Astrocyte (in vitro differentiated cells and primary cell): ENCODE data around the gene TPGS1. TPM values are rescaled to one million over a fixed set of nuclear protein-coding genes. Genes with fewer than 3 reads are reported as not detected.

Experiments
- DNase-seq: peaks from one replicate; pipeline ENCODE4 v3.0.0-alpha.2; 2010; ENCODE audit warnings: low read depth
- FAIRE-seq: peaks from 2 replicates; lab custom pipeline; 2011; peaks lifted over from hg19 to GRCh38; lab: Jason Lieb, UNC
- H2AFZ ChIP-seq: 2 replicates; pipeline ENCODE4 v1.6.0; 2012; ENCODE audit warnings: low read depth, low read length, inconsistent platforms
- H3K27ac ChIP-seq: 2 replicates; pipeline ENCODE4 v1.5.1; 2011; ENCODE audit warnings: low read depth, low read length, inconsistent platforms
- H3K27me3 ChIP-seq: 2 replicates; pipeline ENCODE4 v1.6.0; 2011; ENCODE audit warnings: low read length, inconsistent platforms; ENCODE audit not compliant: insufficient read depth
- H3K36me3 ChIP-seq: 2 replicates; pipeline ENCODE4 v1.5.1; 2011; ENCODE audit warnings: low read length, inconsistent platforms; ENCODE audit not compliant: insufficient read depth
- H3K4me1 ChIP-seq: 2 replicates; pipeline ENCODE4 v1.5.1; 2011; ENCODE audit warnings: low read length, inconsistent platforms; ENCODE audit not compliant: insufficient read depth
- H3K4me2 ChIP-seq: 2 replicates; pipeline ENCODE4 v1.6.0; 2012; ENCODE audit warnings: low read length, inconsistent platforms
- H3K4me3 ChIP-seq: 2 replicates; pipeline ENCODE4 v1.5.1; 2011; ENCODE audit warnings: low read depth, mild to moderate bottlenecking, low read length, inconsistent platforms; ENCODE audit not compliant: insufficient read depth
- H3K79me2 ChIP-seq: 2 replicates; pipeline ENCODE4 v1.6.0; 2012; ENCODE audit warnings: mild to moderate bottlenecking, low read length, inconsistent platforms; ENCODE audit not compliant: insufficient read depth
- H3K9ac ChIP-seq: 2 replicates; pipeline ENCODE4 v1.6.0; 2012; ENCODE audit warnings: mild to moderate bottlenecking, low read length, inconsistent platforms
- H3K9me3 ChIP-seq: 2 replicates; pipeline ENCODE4 v1.5.1; 2012; ENCODE audit warnings: low read depth, mild to moderate bottlenecking, low read length, inconsistent platforms; ENCODE audit not compliant: insufficient read depth
- H4K20me1 ChIP-seq: 2 replicates; pipeline ENCODE4 v1.6.0; 2012; ENCODE audit warnings: low read length, inconsistent platforms; ENCODE audit not compliant: insufficient read depth
- H3K27ac Mint-ChIP-seq: one replicate; pipeline ENCODE4 v1.8.0; 2021; ENCODE audit warnings: mild to moderate bottlenecking, mixed read lengths; ENCODE audit not compliant: unreplicated experiment
- H3K27me3 Mint-ChIP-seq: one replicate; pipeline ENCODE4 v1.8.0; 2021; ENCODE audit warnings: low read depth, mixed read lengths; ENCODE audit not compliant: unreplicated experiment
- H3K36me3 Mint-ChIP-seq: one replicate; pipeline ENCODE4 v1.8.0; 2021; ENCODE audit warnings: low read depth, mixed read lengths; ENCODE audit not compliant: unreplicated experiment
- H3K4me1 Mint-ChIP-seq: one replicate; pipeline ENCODE4 v1.8.0; 2021; ENCODE audit warnings: low read depth, mixed read lengths; ENCODE audit not compliant: unreplicated experiment
- H3K4me3 Mint-ChIP-seq: one replicate; pipeline ENCODE4 v1.8.0; 2021; ENCODE audit warnings: mild to moderate bottlenecking, moderate library complexity, mixed read lengths; ENCODE audit not compliant: unreplicated experiment
- H3K9me3 Mint-ChIP-seq: one replicate; pipeline ENCODE4 v1.8.0; 2021; ENCODE audit warnings: mild to moderate bottlenecking, mixed read lengths; ENCODE audit not compliant: unreplicated experiment
- EZH2 ChIP-seq: IDR thresholded peaks from 2 replicates; pipeline ENCODE4 v1.6.1; 2012; ENCODE audit warnings: mild to moderate bottlenecking, low read length, inconsistent platforms; ENCODE audit not compliant: insufficient read depth
- total RNA-seq: library from RNA; stranded (reverse); gene quantifications from 2 replicates; pipeline ENCODE4 v1.2.1, GENCODE V29; 2021
- TF ChIP-seq, protein P1 (sequence below): IDR thresholded peaks from 2 replicates; pipeline ENCODE4 v1.5.1; 2011; ENCODE audit warnings: low read depth, mild to moderate bottlenecking, inconsistent platforms, low read length, moderate library complexity; ENCODE audit not compliant: insufficient read depth

TPGS1 gene
- total RNA-seq, 1 donor from 2014 or later, result 17.9 TPM

DNA sequence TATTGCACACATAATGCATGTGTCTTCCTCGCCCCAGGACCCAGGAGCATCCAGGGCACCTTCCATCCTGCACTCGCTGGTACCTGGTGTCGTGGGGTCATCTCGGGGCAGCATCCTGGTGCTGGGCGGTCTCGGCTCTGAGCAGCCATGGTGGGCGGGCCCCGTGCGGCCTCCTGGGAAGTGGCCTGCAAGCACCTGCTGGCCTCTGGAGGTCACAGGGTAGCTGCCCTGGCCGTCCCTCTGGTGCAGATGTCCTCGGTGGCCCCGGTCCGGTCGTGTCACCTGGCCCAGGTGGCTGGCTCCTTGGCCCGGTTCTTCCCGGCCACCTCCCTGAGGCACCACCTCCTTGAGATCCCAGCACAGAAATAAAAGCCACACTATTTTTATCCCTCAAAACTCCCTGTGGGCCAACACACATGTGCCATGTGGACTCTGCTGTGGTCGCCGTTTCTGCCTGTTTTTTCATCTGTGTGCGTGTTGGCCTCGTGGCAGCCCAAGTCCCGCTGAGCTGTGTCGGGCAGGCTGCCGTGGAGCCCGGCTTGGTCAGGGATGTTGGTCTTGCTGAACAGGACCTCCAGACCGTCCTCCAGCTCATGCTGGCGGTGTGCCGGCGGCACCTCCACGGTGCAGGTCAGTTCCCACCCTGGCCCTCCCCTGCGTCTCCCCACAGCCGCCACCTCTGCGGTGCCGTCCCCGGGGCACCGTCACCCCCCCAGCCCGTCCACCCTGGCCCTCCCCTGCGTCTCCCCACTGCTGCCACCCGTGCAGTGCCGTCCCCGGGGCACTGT lies 31.5 kb downstream of the TPGS1 start:
- no peak for TF ChIP-seq EZH2
- H3K27ac ChIP-seq, result no peak overlapping the region
- H3K4me1 ChIP-seq, result peaks cover 15% of the 10 kb centered on the region
- peaks cover 44% of the 10 kb centered on the region for H3K79me2 ChIP-seq
- no peak overlapping the region for H3K4me2 ChIP-seq
- Mint-ChIP-seq H3K4me3 (no peak overlapping the region), H3K36me3 (peaks cover 2% of the 10 kb centered on the region), H3K9me3 (no peaks in the 10 kb centered on the region), H3K4me1 (peaks cover 5% of the 10 kb centered on the region), H3K27me3 (no peaks in the 10 kb centered on the region), H3K27ac (no peak overlapping the region)
- no peak for DNase-seq
- FAIRE-seq, result no peak
- H4K20me1 ChIP-seq, result peaks cover 57% of the 10 kb centered on the region
- no peak overlapping the region for H3K4me3 ChIP-seq
- H3K9ac ChIP-seq, result no peak overlapping the region
- no peaks in the 10 kb centered on the region for H3K27me3 ChIP-seq
- H2AFZ ChIP-seq, result no peak overlapping the region
- no peaks in the 10 kb centered on the region for H3K9me3 ChIP-seq
- H3K36me3 ChIP-seq, result no peaks in the 10 kb centered on the region

DNA sequence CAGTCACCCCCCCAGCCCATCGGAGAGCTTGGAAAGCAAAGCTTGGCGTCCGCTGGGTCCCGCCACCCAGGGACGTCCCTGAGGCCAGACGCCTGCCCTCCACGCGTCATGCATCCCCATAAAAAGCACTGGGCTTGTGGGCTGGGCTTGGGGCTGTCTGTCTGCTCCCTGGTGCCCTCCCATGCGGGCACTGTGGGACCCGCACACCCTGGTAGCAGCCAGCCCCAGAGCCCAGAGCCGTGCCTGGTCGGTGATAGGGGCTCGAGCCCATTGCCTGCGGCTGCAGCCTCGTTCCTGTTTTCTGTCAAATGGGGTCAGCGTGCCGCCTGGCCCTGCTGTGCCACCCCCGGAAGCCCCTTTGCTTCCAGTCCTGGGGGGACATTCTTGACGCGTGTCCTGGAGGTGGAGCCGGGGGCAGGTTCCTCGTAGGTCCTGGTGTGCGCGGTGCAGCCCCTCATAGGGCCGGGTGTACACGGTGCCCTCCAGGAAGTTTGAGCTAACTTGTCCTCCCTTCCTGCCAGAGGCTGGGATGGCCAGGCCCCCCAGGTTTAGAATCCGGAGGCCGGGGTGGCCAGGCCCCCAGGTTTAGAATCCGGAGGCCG lies 32.2 kb downstream of the TPGS1 start:
- Histone ChIP-seq H2AFZ (no peak overlapping the region), H3K79me2 (peaks cover 37% of the 10 kb centered on the region), H3K27ac (no peak overlapping the region), H3K4me2 (no peak overlapping the region), H3K9ac (no peak overlapping the region), H3K4me1 (peaks cover 10% of the 10 kb centered on the region), H4K20me1 (peaks cover 50% of the 10 kb centered on the region), H3K27me3 (no peaks in the 10 kb centered on the region), H3K4me3 (no peak overlapping the region), H3K9me3 (no peaks in the 10 kb centered on the region), H3K36me3 (no peaks in the 10 kb centered on the region)
- DNase-seq (no peak), FAIRE-seq (no peak)
- Mint-ChIP-seq H3K36me3 (peaks cover 2% of the 10 kb centered on the region), H3K4me3 (no peak overlapping the region), H3K27me3 (no peaks in the 10 kb centered on the region), H3K4me1 (no peaks in the 10 kb centered on the region), H3K27ac (no peak overlapping the region), H3K9me3 (no peaks in the 10 kb centered on the region)
- TF ChIP-seq, protein P1, sequence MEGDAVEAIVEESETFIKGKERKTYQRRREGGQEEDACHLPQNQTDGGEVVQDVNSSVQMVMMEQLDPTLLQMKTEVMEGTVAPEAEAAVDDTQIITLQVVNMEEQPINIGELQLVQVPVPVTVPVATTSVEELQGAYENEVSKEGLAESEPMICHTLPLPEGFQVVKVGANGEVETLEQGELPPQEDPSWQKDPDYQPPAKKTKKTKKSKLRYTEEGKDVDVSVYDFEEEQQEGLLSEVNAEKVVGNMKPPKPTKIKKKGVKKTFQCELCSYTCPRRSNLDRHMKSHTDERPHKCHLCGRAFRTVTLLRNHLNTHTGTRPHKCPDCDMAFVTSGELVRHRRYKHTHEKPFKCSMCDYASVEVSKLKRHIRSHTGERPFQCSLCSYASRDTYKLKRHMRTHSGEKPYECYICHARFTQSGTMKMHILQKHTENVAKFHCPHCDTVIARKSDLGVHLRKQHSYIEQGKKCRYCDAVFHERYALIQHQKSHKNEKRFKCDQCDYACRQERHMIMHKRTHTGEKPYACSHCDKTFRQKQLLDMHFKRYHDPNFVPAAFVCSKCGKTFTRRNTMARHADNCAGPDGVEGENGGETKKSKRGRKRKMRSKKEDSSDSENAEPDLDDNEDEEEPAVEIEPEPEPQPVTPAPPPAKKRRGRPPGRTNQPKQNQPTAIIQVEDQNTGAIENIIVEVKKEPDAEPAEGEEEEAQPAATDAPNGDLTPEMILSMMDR, result no peak
- TF ChIP-seq EZH2, result no peak

DNA sequence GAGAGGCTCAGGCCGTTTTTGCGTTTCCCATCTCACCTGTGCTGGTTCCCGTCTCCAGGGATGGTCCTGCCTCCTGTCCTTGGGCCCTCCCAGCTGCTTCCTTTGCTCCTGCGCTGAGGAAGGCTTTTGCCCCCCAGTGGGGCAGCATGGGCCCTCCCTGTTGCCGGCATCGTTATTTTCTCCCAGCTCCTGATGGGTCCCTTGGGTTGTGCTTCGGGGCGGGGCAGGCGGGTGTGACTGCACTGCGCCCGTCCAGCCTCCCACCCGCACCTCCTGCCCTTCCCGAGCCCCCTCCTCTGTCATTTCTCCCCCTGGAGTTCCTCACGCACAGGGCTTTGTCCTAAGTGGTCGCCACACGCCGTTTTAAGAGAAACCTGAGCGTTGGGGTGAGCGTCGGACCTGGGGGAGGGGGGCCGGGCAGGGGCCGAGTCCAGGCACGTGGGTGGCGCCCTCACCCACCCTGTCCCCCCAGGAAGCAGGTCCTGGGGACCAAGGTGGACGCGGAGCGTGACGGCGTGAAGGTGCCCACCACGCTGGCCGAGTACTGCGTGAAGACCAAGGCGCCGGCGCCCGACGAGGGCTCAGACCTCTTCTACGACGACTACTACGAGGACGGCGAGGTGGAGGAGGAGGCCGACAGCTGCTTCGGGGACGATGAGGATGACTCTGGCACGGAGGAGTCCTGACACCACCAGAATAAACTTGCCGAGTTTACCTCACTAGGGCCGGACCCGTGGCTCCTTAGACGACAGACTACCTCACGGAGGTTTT lies 33.8 kb downstream of the TPGS1 start:
- Histone ChIP-seq H3K4me1 (no peaks in the 10 kb centered on the region), H3K9ac (no peak overlapping the region), H3K27me3 (no peaks in the 10 kb centered on the region), H3K27ac (no peak overlapping the region), H4K20me1 (peaks cover 38% of the 10 kb centered on the region), H2AFZ (no peak overlapping the region), H3K4me2 (no peak overlapping the region), H3K9me3 (no peaks in the 10 kb centered on the region), H3K4me3 (no peak overlapping the region), H3K79me2 (peaks cover 23% of the 10 kb centered on the region), H3K36me3 (no peaks in the 10 kb centered on the region)
- FAIRE-seq (no peak), DNase-seq (no peak)
- Mint-ChIP-seq H3K27me3 (no peaks in the 10 kb centered on the region), H3K4me3 (no peak overlapping the region), H3K4me1 (no peaks in the 10 kb centered on the region), H3K36me3 (peaks cover 2% of the 10 kb centered on the region), H3K27ac (no peak overlapping the region), H3K9me3 (no peaks in the 10 kb centered on the region)
- TF ChIP-seq, protein P1, result no peak
- TF ChIP-seq EZH2, result no peak
